Panc1 (cell line): ENCODE data around the gene BABAM2. TPM values are rescaled to one million over a fixed set of nuclear protein-coding genes. Genes with fewer than 3 reads are reported as not detected.

Experiments used
- ATAC-seq: fragments of 200-7000 bp; cut with Tn5 transposase; 2 replicates; pipeline ENCODE4 v1.9.1; 2020; ENCODE audit warnings: mild to moderate bottlenecking, moderate library complexity
- BruUV-seq: library from RNA; stranded (reverse); fragments of 400-500 nt; replicated peaks from 2 replicates; lab custom pipeline; 2021; lab: Mats Ljungman, UMichigan
- CTCF ChIA-PET: fragments of 300-600 bp; sonication (Branson Sonifier 250); formaldehyde crosslinking; loops from one replicate; lab custom pipeline; 2022; ENCODE audit warnings: antibody characterized with exemption; lab: Charles Lee
- POLR2A ChIA-PET: fragments of 300-600 bp; sonication (Branson Sonifier 250); formaldehyde crosslinking; loops from one replicate; lab custom pipeline; 2022; ENCODE audit warnings: antibody characterized with exemption; lab: Charles Lee
- DNase-seq: peaks from one replicate; pipeline ENCODE4 v3.0.0-alpha.2; 2010; ENCODE audit warnings: low read depth, low spot score
- H3K27ac ChIP-seq: 2 replicates; pipeline ENCODE4 v1.5.1; 2011; ENCODE audit warnings: mild to moderate bottlenecking, low read length, inconsistent platforms
- H3K27me3 ChIP-seq: fragments of 200-500 bp; sonication (Bioruptor generic); 2 replicates; pipeline ENCODE4 v1.6.0; 2014; ENCODE audit warnings: low read length, inconsistent platforms; ENCODE audit not compliant: control insufficient read depth, insufficient read depth
- H3K36me3 ChIP-seq: fragments of 200-500 bp; sonication (Bioruptor generic); 2 replicates; pipeline ENCODE4 v1.5.1; 2014; ENCODE audit warnings: inconsistent platforms, mild to moderate bottlenecking, low read length, moderate library complexity; ENCODE audit not compliant: control insufficient read depth, insufficient read depth
- H3K4me1 ChIP-seq: 2 replicates; pipeline ENCODE4 v1.5.1; 2011; ENCODE audit warnings: inconsistent platforms, mild to moderate bottlenecking, low read length, moderate library complexity; ENCODE audit not compliant: control insufficient read depth, insufficient read depth
- H3K4me3 ChIP-seq, 2 experiments: 2 replicates each; pipeline ENCODE4 v1.5.1; 2011 to 2012; ENCODE audit warnings: low read depth in 2 of 2, low read length in 2 of 2, mild to moderate bottlenecking in 2 of 2, inconsistent platforms in 1 of 2, moderate library complexity in 1 of 2
- H3K9me3 ChIP-seq: fragments of 200-500 bp; sonication (Bioruptor generic); 2 replicates; pipeline ENCODE4 v1.5.1; 2014; ENCODE audit warnings: low read depth, mild to moderate bottlenecking, inconsistent platforms, low read length, moderate library complexity; ENCODE audit not compliant: control insufficient read depth, insufficient read depth
- POLR2AphosphoS5 ChIP-seq: IDR thresholded peaks from 2 replicates; pipeline ENCODE4 v1.6.1; 2012; ENCODE audit warnings: mild to moderate bottlenecking, low read depth, low read length, moderate library complexity
- REST ChIP-seq, 2 experiments: IDR thresholded peaks; 2 replicates each; pipeline ENCODE4 v1.6.1; 2011 to 2012; ENCODE audit warnings: low read depth in 2 of 2, control low read depth in 1 of 2, low read length in 1 of 2, mild to moderate bottlenecking in 1 of 2, moderate library complexity in 1 of 2; ENCODE audit not compliant: insufficient read depth in 1 of 2
- SIN3A ChIP-seq: IDR thresholded peaks from 2 replicates; pipeline ENCODE4 v1.6.1; 2012; ENCODE audit warnings: low read depth, mild to moderate bottlenecking, low read length, moderate library complexity, borderline replicate concordance; ENCODE audit not compliant: insufficient read depth
- TCF7L2 ChIP-seq: IDR thresholded peaks from 2 replicates; pipeline ENCODE4 v1.6.1; 2011; ENCODE audit warnings: mild to moderate bottlenecking, low read depth, low read length, inconsistent platforms
- in situ Hi-C: cut with HindIII; loops from 2 replicates; pipeline ENCODE4 v1.10.0; 2016; ENCODE audit warnings: low sequenced_read_pairs, low pct_unique_long_range_greater_than_20kb
- intact Hi-C: fragments of 100-400 bp; cut with micrococcal nuclease; formaldehyde crosslinking; loops from one replicate; pipeline ENCODE4 v1.10.0; 2022; ENCODE audit not compliant: unreplicated experiment
- total RNA-seq: library from RNA; stranded (reverse); gene quantifications from one replicate; pipeline ENCODE4 v1.2.1, GENCODE V29; 2021; ENCODE audit not compliant: unreplicated experiment
- TF ChIP-seq, protein P1 (sequence below): fragments of 450-650 bp; IDR thresholded peaks from 2 replicates; pipeline ENCODE4 v1.5.1; 2017; ENCODE audit warnings: mild to moderate bottlenecking

Gene BABAM2
- total RNA-seq, 1 experiment from 2014 or later, result 31.2 TPM

DNA sequence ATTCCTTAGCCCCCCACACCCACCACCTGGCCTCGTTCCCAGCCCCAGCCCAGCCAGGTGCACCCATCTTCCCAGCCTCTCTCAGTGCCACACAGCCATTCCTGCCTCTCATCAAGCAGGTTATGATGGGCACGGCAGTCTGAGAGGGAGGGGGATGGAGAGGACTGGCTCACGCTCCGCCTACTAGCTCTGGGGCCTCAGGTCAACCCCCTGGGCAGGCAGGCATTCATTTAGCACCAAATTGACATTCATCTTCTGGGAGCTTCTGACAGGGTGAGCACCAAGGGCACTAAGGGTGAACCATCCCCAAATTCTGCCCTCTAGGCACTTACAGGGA is 435.9 kb downstream of the BABAM2 start:
- no peak overlapping the region for H3K27ac ChIP-seq
- intact Hi-C loops, result no loop called here
- no peak overlapping the region for H3K4me3 ChIP-seq
- H3K36me3 ChIP-seq, result no peaks in the 10 kb centered on the region
- ATAC-seq (no peak), DNase-seq (no peak)
- no peaks in the 10 kb centered on the region for H3K9me3 ChIP-seq
- in situ Hi-C loops, result no loop called here
- TF ChIP-seq SIN3A, result no peak
- TF ChIP-seq, protein P1, sequence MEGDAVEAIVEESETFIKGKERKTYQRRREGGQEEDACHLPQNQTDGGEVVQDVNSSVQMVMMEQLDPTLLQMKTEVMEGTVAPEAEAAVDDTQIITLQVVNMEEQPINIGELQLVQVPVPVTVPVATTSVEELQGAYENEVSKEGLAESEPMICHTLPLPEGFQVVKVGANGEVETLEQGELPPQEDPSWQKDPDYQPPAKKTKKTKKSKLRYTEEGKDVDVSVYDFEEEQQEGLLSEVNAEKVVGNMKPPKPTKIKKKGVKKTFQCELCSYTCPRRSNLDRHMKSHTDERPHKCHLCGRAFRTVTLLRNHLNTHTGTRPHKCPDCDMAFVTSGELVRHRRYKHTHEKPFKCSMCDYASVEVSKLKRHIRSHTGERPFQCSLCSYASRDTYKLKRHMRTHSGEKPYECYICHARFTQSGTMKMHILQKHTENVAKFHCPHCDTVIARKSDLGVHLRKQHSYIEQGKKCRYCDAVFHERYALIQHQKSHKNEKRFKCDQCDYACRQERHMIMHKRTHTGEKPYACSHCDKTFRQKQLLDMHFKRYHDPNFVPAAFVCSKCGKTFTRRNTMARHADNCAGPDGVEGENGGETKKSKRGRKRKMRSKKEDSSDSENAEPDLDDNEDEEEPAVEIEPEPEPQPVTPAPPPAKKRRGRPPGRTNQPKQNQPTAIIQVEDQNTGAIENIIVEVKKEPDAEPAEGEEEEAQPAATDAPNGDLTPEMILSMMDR, result no peak
- no peak for TF ChIP-seq TCF7L2
- TF ChIP-seq REST (IDR thresholded peaks at IDR 0.05; ENCODE audit: insufficient read depth in 1 of 2, low read depth in 2 of 2, low read length in 1 of 2), result no peak
- no peak for TF ChIP-seq POLR2AphosphoS5
- no peaks in the 10 kb centered on the region for H3K27me3 ChIP-seq
- ChIA-PET POLR2A (no interaction called here), CTCF (no interaction called here)
- H3K4me1 ChIP-seq, result no peaks in the 10 kb centered on the region
- BruUV-seq, result no TSS peak

- intact Hi-C loops, result no loop called here
- H3K4me3 ChIP-seq, result no peak overlapping the region
- DNase-seq (no peak), ATAC-seq (no peak)
- H3K27ac ChIP-seq, result no peak overlapping the region
- TF ChIP-seq, protein P1, result no peak
- TF ChIP-seq REST (IDR thresholded peaks at IDR 0.05; ENCODE audit: insufficient read depth in 1 of 2, low read depth in 2 of 2, low read length in 1 of 2), result no peak
- TF ChIP-seq SIN3A, result no peak
- TF ChIP-seq TCF7L2, result no peak
- no peaks in the 10 kb centered on the region for H3K9me3 ChIP-seq
- no TSS peak for BruUV-seq
- in situ Hi-C loops, result no loop called here
- no peaks in the 10 kb centered on the region for H3K36me3 ChIP-seq
- POLR2A ChIA-PET, result interaction anchor here (0.7 kb wide), 1 partner anchor 114 kb away, joined by 3 read pairs; no protein-coding TSS in a partner anchor
- CTCF ChIA-PET, result no interaction called here
- no peaks in the 10 kb centered on the region for H3K4me1 ChIP-seq
- H3K27me3 ChIP-seq, result no peaks in the 10 kb centered on the region
These were observed 436.5 kb downstream of the BABAM2 start for GRCh38 chr2:28326881-28327505.
